GM21737 (cell line): Measurements from ENCODE around the gene CASP3.
"Not testable (repeated sequence)": the region's sequence is repeated elsewhere in the genome, so short reads cannot be mapped to it uniquely, and the experiment has no call there.

Experiments used
- ATAC-seq: cut with Tn5 transposase; IDR thresholded peaks from one replicate; pipeline ENCODE4 v1.9.1; 2021; ENCODE audit warnings: mild to moderate bottlenecking, moderate library complexity; ENCODE audit not compliant: unreplicated experiment

The CASP3 gene

DNA sequence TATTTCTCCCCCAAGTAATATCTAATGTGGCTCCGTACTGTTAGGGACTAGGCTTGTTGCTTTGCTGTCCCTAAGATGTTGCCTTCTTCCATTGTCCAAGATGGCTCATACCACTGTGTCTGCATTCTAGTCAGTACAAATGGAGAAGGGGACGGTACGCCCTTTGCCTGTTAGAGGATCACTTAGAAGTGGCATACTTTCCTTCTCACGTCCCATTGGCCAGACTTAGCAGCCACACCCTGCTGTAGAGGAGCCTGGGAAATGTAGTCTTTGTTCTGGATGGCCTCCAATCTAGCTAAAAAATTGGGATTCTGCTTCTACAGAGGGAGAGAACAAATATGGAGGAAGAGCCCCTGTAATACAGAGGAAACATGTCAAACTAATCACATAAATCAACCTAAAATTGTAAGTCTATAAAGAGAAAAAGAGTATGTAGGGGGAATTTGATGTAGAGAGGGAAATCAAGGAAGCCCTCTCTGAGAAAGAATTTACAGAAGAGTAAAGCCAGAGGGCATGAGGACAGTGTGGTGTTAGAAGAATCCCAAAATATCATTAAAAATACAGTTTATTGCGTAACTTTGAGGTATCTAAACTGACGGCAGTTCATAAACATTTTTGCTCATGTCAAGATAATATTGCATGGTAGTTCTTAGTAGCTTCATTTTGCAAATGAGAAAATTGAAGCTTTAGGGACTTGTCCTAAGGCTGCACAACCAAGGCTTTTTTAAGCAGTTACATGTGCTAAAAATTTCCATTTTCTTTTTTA is 15.4 kb upstream of the CASP3 start:
- no peak for ATAC-seq

DNA sequence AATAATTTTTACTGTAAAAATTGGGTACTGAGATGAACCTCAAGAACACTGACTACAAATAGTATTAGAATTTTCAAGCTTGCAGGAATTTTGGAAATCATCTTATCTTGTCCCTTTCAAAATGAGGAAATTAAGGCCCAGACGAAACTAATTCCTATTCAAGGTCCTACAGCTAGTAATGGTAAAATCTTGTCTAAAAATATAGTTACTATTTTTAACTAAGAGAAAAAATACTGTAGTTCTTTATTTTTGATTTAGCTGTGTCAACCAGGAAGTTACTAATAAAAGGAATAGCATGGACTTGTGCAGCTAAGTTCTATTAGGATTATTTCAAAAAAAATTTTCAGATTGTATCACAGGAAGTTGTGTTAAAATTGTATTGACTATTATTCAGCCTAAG is 13.0 kb upstream of the CASP3 start:
- ATAC-seq, result no peak

DNA sequence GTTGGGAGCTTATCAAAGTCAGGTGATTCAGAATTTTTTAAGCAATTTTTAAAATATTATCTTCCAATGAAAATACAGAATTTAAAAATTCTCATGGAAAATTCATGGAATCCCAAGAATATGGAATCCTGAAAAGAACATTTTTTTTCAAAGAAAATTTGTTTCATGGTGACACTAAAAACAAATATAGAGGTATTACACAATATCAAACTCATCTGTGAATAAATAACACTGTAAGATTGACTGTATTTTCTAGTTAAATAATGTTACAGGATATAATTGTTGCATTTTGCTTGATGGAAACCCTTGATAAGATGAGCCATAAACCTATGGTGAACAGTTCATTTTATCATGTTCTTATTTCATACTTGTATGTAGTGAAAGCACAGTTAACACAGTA is 11.7 kb upstream of the CASP3 start:
- ATAC-seq, result no peak

DNA sequence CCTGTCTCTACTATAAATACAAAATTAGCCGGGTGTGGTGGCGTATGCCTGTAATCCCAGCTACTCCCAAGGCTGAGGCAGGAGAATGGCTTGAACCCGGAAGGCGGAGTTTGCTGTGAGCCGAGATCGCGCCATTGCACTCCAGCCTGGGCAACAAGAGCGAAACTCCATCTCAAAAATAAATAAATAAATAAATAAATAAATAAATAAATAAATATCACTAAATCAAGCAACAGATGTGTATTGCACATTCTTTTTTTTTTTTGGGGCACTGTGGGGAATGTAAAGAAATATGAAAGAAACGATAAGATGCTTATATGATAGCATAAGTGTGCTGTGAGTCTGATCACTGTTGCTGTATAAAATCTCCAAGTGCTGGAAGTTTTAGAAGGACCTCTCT is 8.6 kb upstream of the CASP3 start:
- ATAC-seq, result not testable (repeated sequence)

DNA sequence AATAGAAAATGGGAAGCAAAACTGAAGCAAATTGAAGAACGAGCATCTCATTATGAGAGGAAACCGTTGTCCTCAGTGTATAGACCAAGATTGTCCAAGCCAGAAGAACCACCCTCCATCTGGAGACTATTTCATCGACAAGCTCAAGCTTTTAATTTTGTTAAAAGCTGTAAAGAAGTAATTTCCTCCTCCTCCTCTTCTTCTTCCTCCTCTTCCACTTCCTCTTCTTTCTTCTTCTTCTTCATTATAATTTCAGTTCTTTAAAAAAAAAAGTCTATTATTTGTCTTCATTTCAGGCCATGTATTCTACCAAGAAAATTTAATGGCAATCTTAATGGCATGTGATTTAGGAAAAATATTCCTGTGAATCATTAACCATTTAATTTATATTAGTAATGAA is 7.9 kb upstream of the CASP3 start:
- no peak for ATAC-seq

DNA sequence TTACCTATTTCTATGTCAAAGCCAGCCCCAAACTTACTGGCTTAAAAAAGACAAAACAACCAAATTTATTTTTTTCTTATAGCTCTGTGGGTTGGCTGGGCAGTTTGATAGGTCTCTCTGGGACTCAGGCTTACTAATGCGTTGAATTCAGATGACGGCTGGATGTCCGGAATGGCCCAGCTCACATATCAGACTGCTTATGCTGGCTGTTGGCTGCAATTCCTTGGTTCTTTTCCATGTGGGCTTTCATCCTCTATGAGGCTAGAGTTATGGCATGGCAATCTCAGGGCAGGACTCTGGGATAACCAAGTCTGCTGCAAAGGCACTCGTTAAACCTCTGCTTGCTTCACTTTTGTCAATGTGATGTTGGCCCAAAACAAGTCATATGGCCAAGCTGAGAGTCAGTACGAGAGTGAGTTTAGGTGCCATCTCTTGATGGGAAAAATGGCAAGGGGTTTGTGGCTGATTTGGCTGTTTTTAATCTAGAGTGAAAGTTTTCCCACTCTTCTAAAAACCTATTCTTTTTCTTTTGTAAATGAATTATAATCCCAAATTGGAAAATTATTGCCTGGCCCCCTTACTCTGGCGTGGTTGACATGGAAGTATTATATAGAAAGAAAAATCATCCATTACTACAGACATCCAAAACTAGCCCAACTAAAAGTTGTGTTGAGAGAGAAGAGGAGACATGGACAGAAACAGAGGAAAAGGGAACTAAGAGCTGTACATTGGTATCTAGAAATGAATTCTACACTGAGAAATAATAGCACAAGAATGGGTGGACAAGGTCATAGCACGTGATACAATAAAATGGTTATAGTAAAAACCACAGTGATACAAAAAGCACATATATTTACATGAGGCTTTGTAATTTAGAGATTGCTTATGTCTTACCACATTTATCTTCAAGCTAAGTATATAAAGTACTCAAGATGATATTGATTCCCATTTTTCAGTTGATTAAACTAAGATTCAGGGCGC is 6.9 kb upstream of the CASP3 start:
- ATAC-seq, result no peak

DNA sequence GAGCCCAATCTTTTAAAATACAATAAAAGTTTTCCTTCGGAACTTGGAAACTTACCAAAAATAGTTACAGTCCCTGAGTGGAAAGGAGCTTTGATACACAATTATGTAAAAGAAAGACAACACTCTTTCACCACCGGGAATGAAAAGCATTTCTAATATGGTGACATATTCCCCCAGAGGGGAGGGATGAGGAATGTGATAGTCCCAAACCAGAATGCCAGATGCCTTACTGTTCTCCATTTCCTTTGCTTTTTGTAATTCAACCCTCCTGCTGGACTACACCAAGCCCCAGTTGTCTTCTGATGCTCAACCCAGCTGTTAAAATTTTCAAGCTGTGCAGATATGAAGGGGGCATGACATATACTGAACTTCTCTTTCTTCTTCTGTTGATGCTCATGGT is 4.4 kb upstream of the CASP3 start:
- ATAC-seq, result no peak

DNA sequence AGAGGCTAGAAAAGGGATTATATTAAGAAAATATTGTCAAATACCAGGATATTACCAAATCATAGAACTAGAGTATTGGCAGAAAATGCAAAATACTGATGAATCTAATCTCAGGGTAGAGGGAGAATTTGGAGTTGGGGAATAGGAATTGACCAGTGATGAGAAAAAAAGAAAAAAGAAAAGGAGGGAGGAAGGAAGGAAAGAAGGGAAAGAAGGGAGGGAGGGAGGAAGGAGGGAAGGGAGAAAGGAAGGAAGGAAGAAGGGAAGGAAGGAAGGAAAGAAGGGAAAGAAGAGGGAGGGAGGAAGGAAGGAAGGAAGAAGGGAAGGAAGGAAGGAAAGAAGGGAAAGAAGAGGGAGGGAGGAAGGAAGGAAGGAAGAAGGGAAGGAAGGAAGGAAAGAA is 3.4 kb upstream of the CASP3 start:
- ATAC-seq, result not testable (repeated sequence)

DNA sequence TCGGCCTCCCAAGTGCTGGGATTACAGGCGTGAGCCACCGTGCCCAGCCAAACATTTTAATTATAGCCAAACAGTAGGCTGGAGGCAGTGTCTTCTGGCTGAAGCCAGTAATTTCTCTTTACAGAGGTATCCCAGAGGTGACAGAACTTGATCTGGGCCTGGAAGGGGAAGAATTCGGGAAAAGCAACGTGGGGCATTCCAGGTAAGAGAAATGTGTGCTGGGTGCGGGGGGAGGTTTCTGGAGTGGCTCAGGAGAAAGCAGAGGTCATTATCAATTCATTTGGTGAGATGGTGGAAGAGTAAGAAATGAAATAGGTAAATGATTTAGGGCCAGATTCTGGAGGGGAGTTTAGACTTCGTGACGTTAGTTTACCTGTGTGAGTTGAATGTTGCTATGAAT is 2.7 kb upstream of the CASP3 start:
- ATAC-seq, result no peak

DNA sequence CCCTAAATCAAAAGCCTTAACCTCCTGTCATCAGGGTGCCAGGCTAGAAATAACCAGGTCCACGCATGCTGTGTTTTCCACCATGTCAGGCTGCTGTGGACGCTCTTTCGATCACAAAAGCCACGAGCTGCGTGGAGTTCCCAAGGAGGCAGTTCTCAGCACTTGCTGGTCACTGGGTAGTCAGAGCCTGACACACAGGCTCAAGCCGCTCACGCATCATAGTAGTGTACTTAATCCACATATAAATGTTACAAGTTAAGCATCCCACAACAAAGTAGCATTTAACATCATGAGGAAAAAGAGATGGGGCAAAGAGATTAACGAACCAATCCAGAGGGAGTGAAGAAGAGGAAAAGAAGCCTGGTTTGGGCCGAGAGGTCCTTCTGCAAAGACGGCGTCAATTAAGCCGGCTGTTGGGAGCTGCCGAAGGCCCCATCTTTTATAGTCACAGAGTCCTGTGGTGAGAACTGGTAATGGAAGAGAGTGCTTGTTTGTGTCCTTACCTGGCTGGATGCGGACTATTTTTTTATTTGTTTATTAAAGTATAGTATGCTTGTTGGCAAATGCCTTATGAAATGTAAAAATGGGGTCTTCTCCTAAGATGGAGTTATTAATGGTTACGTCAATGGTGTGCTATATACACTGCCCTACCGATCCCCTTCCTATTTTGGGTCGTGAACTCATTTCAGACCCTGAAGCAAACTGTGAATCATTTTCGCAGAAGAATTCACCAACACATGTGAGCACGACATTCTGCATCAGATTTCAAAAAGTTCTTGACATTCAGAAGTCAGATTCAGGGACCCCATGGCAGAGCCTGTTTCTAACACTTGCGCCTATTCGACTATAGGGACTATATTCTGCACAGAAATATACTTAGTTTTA is 966 bp upstream of the CASP3 start:
- ATAC-seq, result peak; percentile 2

DNA sequence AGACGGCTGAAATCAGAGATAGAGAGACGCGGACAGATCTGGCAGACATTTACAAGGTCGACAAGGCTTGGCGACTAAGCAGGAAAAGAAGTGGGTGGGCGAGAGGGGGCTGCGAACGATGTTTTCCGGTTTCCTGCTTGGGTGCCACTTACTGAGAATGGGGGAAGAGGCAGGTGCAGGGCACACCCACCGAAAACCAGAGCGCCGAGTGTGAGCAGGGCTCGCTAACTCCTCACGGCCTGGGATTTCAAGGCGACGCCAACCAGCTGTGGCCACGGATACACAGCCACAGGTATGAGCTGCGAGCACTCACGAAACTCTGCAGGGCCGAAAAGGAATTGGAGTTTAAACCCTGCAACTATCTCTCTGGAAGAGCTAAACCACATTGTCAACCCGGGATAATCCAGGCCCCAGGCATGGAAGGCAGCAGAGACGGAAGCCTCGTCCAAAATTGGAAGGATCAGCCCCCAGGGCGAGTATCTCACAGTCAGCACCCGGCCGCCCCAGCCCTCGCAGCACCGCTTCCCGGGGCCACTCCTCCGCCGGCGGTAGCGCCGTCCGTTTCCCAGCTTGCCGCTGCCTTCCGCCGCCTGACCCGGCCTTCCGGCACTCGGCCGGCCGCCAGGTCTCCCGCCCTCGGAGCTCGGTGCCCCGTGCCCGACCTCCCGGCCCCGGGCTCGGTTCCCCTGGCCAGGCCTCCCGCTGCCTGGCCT is 778 bp downstream of the CASP3 start:
- peak; percentile 26 for ATAC-seq

DNA sequence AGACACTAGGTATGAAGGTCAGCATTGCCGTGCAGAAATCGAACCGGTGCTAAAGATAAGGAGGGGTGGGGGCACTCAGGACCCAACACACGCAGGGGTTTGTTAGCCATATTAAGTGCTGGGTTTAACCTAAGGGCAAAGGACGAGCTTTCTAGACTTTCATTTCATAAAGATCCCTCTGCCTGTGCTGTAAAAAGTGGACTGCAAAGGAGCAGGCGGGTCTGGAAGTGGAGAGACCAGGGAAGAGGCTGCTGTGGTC is 1.3 kb downstream of the CASP3 start:
- ATAC-seq, result no peak

DNA sequence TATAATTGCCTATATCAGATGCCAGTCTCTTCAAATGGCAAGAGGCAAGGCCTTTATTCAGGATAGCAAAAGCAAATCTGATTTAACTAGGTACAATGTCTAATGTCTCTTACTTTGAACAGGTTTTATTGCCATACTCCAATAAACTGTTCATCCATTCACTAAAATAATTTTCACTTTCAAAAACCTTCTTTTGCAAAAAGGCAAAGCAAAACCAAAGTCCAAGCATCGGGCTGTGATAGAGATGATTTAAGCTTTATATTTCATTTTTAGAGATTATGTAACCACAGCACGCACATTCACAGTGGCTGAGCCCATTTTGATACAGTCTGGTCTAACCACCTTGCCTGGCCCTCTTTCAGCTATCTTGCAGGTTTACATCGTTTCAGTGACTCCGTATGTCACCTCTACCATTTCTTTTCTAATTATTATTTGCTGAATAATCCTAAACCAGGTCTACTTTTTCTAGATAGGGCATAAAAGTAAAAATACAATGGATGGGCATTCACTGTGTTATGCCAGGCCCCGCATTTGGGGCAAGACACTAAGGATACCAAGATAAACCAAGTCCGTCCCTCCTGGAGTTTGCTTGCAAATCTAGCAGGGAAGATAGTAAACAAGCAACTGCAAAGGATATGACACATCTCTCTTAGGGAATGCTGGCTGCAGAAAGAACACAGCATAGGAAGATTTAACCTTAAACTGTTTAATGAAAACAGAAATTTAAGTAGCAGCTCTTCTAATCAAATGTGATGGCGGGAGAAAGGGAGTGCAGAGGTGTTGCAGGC is 1.8 kb downstream of the CASP3 start:
- ATAC-seq, result no peak

DNA sequence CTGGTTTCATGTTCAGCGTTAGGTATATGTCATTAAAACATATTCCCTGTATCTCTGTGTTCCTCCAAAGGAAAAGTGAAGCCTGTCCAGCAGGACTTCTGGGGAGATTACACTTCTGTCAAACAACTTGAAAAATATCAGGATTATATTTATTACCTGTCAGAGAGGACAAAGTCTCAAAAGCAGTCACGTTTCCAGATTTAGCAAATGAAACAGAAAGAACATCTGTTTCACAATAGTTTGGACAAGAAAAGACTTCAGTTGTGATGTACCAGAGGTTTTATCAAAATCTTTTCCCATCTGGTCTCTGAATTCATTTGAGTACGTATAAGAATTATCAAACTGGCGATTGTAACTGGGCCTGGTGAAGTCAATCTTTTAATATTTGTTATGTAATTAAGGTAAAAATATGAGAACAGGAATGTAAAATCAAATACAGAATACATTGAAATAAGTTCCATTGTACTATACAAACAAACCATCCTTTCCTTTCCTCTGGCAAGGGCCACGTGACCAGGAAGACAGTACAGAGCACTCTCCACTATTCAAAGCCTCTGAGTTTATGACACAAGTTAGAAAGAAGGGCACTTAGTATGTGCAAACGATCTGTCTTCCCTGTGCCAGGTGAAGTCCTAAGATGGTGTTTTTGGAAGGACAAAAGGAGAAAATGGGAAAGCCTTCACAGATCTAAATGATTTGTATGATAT is 3.2 kb downstream of the CASP3 start:
- ATAC-seq, result no peak

DNA sequence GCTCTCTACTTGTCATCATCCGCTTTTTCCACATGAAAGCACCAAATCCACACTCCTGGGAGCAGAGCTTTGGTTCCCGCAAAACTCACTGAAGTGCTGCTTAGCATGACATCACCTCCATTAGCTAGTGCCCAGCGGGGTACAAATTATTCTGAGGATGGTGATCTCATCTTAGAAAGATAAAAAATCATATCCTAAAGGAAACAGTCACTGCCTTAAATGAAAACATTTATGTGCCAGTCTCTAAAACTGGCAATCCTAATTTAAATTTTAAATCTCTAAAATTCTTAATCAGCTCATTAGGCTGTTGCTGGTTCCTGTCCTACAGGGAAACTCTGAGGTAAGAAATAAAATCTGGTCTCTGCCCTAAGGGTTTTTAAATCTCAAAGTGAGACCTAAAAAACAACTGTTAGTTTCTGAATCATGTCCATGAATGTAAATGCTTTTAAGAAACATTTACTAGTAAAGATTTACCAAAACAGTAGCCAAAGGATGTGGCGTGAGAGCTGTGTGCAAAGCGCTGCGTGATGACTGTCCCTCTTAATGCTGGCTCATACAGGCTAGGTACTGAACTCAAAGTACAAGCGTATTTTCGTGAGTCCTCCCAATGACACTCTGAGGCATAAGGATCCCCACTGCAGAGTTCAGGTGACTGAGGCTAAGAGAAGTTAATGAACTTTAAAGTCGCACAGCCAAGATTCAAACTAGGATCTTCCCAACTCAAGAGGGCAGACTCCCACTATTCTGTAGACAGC is 4.5 kb downstream of the CASP3 start:
- no peak for ATAC-seq

DNA sequence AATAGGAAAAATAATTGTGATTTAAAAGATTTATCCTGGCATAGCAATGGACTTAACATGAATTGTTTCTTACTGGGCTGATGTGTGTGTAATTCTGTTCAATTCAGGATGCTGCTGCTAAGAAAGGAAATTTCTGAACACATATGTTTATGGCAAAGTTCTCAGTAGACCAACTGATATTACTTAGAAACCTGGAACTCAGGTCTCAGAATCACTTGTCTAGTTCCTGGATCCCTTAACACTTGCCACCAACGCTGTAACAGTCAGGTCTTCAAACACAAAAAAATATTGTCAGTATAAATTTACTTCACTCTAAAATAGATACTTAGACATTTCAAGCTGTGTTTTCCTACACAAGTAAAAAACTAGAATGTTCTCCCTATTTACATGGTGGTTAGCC is 5.5 kb downstream of the CASP3 start:
- ATAC-seq, result no peak

DNA sequence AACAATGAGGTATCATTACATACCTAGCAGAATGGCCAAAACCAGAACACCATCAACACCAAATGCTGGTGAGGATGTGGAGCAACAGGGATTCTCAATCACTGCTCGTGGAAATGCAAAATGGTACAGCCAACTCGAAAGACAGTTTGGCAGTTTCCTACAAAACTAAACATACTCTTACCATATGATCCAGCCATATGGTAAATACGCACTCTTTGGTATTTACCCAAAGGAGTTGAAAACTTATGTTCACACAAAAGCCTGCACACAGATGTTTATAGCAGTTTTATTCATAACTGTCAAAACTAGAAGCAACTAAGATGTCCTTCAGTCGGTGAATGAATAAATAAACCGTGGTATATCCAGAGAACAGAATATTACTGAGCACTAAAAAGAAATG is 7.8 kb downstream of the CASP3 start:
- peak; percentile 14 for ATAC-seq

DNA sequence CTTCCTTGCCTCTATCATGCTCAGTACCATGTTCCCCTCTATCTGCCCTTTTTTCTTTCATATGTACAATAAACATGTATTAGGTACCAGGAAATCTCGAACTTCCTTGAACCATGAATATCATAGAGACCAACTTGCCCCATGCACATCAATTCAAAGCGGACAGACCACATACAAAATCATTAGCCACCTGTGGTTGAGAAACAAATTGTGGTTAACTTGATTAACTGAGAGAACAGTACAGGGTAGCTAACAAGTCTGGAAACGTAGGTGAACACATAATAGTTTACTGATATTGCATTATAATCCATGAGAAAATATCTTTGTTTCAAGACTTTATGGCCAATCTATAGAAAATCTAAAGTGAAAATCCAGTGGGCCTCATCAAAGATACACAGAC is 8.2 kb downstream of the CASP3 start:
- ATAC-seq, result peak; percentile 63

DNA sequence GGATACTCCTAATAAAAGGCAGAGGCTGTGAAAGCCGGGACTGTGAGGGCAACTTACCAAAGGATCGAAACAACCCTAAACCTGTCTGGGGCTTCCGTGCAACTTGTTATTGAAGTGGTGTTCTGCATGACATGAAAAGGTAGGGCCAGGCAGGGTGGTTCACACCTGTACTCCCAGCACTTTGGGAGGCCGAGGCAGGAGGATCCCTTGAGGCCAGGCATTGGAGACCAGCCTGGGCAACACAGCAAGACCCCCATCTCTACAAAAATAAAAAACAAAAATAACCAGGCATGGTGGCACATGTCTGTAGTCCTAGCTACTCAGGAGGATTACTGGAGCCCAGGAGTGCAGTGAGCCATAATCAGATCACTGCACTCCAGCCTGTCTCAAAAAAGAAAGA is 12.3 kb downstream of the CASP3 start:
- no peak for ATAC-seq
